H1 (cell line): Measurements from ENCODE around the gene CDKN2B-AS1. TPM values are rescaled to one million over a fixed set of nuclear protein-coding genes. Genes with fewer than 3 reads are reported as not detected.

Experiments
- CTCF ChIA-PET: fragments of 300-600 bp; sonication (Branson Sonifier 250); formaldehyde crosslinking; loops from one replicate; lab custom pipeline; 2021; ENCODE audit not compliant: partially characterized antibody; lab: Charles Lee
- POLR2A ChIA-PET: fragments of 300-600 bp; sonication (Branson Sonifier 250); formaldehyde crosslinking; loops from one replicate; lab custom pipeline; 2021; ENCODE audit warnings: inconsistent platforms; ENCODE audit not compliant: partially characterized antibody; lab: Charles Lee
- DNase-seq, 2 experiments: peaks; one replicate each; pipeline versions ENCODE4 v3.0.0 to v3.0.0-alpha.2; 2010 to 2022; ENCODE audit warnings: low spot score in 2 of 2, low read depth in 1 of 2, mixed read lengths in 1 of 2
- FAIRE-seq: peaks from 2 replicates; lab custom pipeline; 2011; peaks lifted over from hg19 to GRCh38; lab: Jason Lieb, UNC
- H2AFZ ChIP-seq: 2 replicates; pipeline ENCODE4 v1.8.1; 2012; ENCODE audit warnings: low read length, inconsistent platforms
- H2AK5ac ChIP-seq: 2 replicates; pipeline ENCODE4 v1.6.1; 2013; ENCODE audit warnings: low read depth, low read length
- H2BK120ac ChIP-seq: replicated peaks from 2 replicates; pipeline ENCODE3; 2013; ENCODE audit warnings: low read depth, low read length, inconsistent platforms
- H2BK12ac ChIP-seq: 2 replicates; pipeline ENCODE4 v1.6.1; 2013; ENCODE audit warnings: low read depth, low read length
- H2BK15ac ChIP-seq: 2 replicates; pipeline ENCODE4 v1.6.1; 2013; ENCODE audit warnings: low read length
- H2BK20ac ChIP-seq: 2 replicates; pipeline ENCODE4 v1.6.1; 2013; ENCODE audit warnings: low read length
- H2BK5ac ChIP-seq: 2 replicates; pipeline ENCODE4 v1.6.1; 2013; ENCODE audit warnings: low read depth, low read length
- H3K14ac ChIP-seq: 2 replicates; pipeline ENCODE4 v1.6.1; 2013; ENCODE audit warnings: inconsistent platforms; ENCODE audit not compliant: insufficient read length
- H3K18ac ChIP-seq: 2 replicates; pipeline ENCODE4 v1.6.1; 2013; ENCODE audit warnings: low read length; ENCODE audit errors: extremely low read depth
- H3K23ac ChIP-seq: 2 replicates; pipeline ENCODE4 v1.6.1; 2013; ENCODE audit warnings: inconsistent platforms; ENCODE audit not compliant: insufficient read length
- H3K23me2 ChIP-seq: 2 replicates; pipeline ENCODE4 v1.6.1; 2013; ENCODE audit warnings: low read depth, low read length
- H3K27ac ChIP-seq: 2 replicates; pipeline ENCODE4 v1.6.1; 2011; ENCODE audit warnings: low read depth, low read length, inconsistent platforms
- H3K27me3 ChIP-seq, 4 experiments: replicated peaks in 1 of 4; 1 replicate in 1 of 4; 2 replicates in 3 of 4; pipeline versions ENCODE4 v1.6.1 to v1.8.1; 2011 to 2013; ENCODE audit warnings: low read length in 3 of 4, mild to moderate bottlenecking in 3 of 4, inconsistent platforms in 2 of 4, mixed read lengths in 2 of 4, moderate library complexity in 1 of 4; ENCODE audit not compliant: control insufficient read depth in 3 of 4, insufficient read depth in 3 of 4; ENCODE audit errors: extremely low read depth in 1 of 4
- H3K36me3 ChIP-seq, 4 experiments: 2 replicates each; pipeline versions ENCODE4 v1.6.1 to v1.8.1; 2011 to 2013; ENCODE audit warnings: mild to moderate bottlenecking in 4 of 4, low read length in 3 of 4, moderate library complexity in 2 of 4, control low read depth in 1 of 4, inconsistent platforms in 1 of 4; ENCODE audit not compliant: insufficient read depth in 4 of 4, control insufficient read depth in 2 of 4
- H3K4ac ChIP-seq: replicated peaks from 2 replicates; pipeline ENCODE3; 2013; ENCODE audit warnings: low read length, low read depth, mixed read lengths, inconsistent platforms; ENCODE audit not compliant: insufficient read length
- H3K4me1 ChIP-seq, 4 experiments: replicated peaks in 1 of 4; 1 replicate in 1 of 4; 2 replicates in 3 of 4; pipeline versions ENCODE4 v1.6.1 to v1.8.1; 2011 to 2013; ENCODE audit warnings: low read length in 3 of 4, inconsistent platforms in 2 of 4, mixed read lengths in 1 of 4; ENCODE audit not compliant: insufficient read depth in 4 of 4, control insufficient read depth in 3 of 4
- H3K4me2 ChIP-seq, 2 experiments: 2 replicates each; pipeline versions ENCODE4 v1.6.1 to v1.8.1; 2011 to 2013; ENCODE audit warnings: low read depth in 2 of 2, low read length in 2 of 2, control low read depth in 1 of 2, inconsistent platforms in 1 of 2, mild to moderate bottlenecking in 1 of 2; ENCODE audit not compliant: insufficient read depth in 1 of 2
- H3K4me3 ChIP-seq, 4 experiments: fragments of 200-600, 300-600 bp in 1 of 4; sonication (generic), shearing (Covaris generic), sonication (Bioruptor Twin) in 1 of 4; 2 replicates each; pipeline versions ENCODE4 v1.5.1 to v1.8.1; 2011 to 2016; ENCODE audit warnings: low read length in 4 of 4, low read depth in 3 of 4, control low read depth in 2 of 4, inconsistent platforms in 2 of 4, mild to moderate bottlenecking in 2 of 4, mixed read lengths in 1 of 4, moderate library complexity in 1 of 4; ENCODE audit not compliant: insufficient read depth in 2 of 4; ENCODE audit errors: extremely low read depth in 1 of 4
- H3K56ac ChIP-seq: replicated peaks from 2 replicates; pipeline ENCODE3; 2013; ENCODE audit warnings: low read depth, mild to moderate bottlenecking, mixed read lengths, low read length, inconsistent platforms; ENCODE audit not compliant: insufficient read length
- H3K79me1 ChIP-seq: 2 replicates; pipeline ENCODE4 v1.6.1; 2013; ENCODE audit warnings: low read depth, low read length, control low read depth
- H3K79me2 ChIP-seq, 2 experiments: 2 replicates each; pipeline versions ENCODE4 v1.6.1 to v1.8.1; 2012 to 2013; ENCODE audit warnings: low read length in 2 of 2, mild to moderate bottlenecking in 2 of 2, inconsistent platforms in 1 of 2; ENCODE audit not compliant: insufficient read depth in 2 of 2, control insufficient read depth in 1 of 2
- H3K9ac ChIP-seq, 4 experiments: replicated peaks in 1 of 4; 1 replicate in 1 of 4; 2 replicates in 3 of 4; pipeline versions ENCODE4 v1.6.1 to v1.8.1; 2011 to 2013; ENCODE audit warnings: low read depth in 3 of 4, low read length in 3 of 4, control low read depth in 2 of 4, mild to moderate bottlenecking in 2 of 4, moderate library complexity in 2 of 4, inconsistent platforms in 1 of 4; ENCODE audit errors: extremely low read depth in 1 of 4
- H3K9me3 ChIP-seq, 2 experiments: 2 replicates each; pipeline versions ENCODE4 v1.6.1 to v1.8.1; 2012 to 2013; ENCODE audit warnings: mild to moderate bottlenecking in 2 of 2, moderate library complexity in 2 of 2, control low read depth in 1 of 2, inconsistent platforms in 1 of 2, low read depth in 1 of 2, low read length in 1 of 2, mixed read lengths in 1 of 2; ENCODE audit not compliant: insufficient read depth in 2 of 2
- H4K20me1 ChIP-seq, 2 experiments: replicated peaks in 1 of 2; 2 replicates each; pipeline versions ENCODE3 to v1.8.1; 2011 to 2013; ENCODE audit warnings: inconsistent platforms in 2 of 2, low read length in 2 of 2, mild to moderate bottlenecking in 1 of 2; ENCODE audit not compliant: insufficient read depth in 2 of 2, control insufficient read depth in 1 of 2
- H4K5ac ChIP-seq: 2 replicates; pipeline ENCODE4 v1.6.1; 2013; ENCODE audit warnings: low read length, low read depth, mixed read lengths, inconsistent platforms; ENCODE audit not compliant: insufficient read length
- H4K8ac ChIP-seq: 2 replicates; pipeline ENCODE4 v1.8.0; 2013; ENCODE audit warnings: mild to moderate bottlenecking, moderate library complexity, low read length, inconsistent platforms; ENCODE audit not compliant: insufficient read depth; ENCODE audit errors: extremely low read depth
- H4K91ac ChIP-seq: replicated peaks from 2 replicates; pipeline ENCODE3; 2013; ENCODE audit warnings: low read length, mixed read lengths, inconsistent platforms; ENCODE audit not compliant: insufficient read length
- CREB1 ChIP-seq: IDR thresholded peaks from 2 replicates; pipeline ENCODE4 v1.6.1; 2012; ENCODE audit warnings: inconsistent platforms
- RBBP5 ChIP-seq: IDR thresholded peaks from 2 replicates; pipeline ENCODE4 v1.7.1; 2012; ENCODE audit warnings: low read depth, mild to moderate bottlenecking, inconsistent platforms, low read length, moderate library complexity, borderline replicate concordance
- TCF12 ChIP-seq: IDR thresholded peaks from 2 replicates; pipeline ENCODE4 v1.6.1; 2011; ENCODE audit warnings: low read depth, mild to moderate bottlenecking, low read length
- WGBS, 2 experiments: shearing (Covaris generic) in 1 of 2; methylation state at CpG; one replicate each; pipeline versions ENCODE4 v1.1.6 to v1.1.7; 2013 to 2015; ENCODE audit warnings: low lambda C conversion rate in 2 of 2, mixed read lengths in 2 of 2, inconsistent platforms in 1 of 2, low coverage in 1 of 2, missing lambda C conversion rate in 1 of 2; ENCODE audit not compliant: insufficient replicate concordance in 2 of 2, insufficient coverage in 1 of 2, insufficient read length in 1 of 2; ENCODE audit errors: extremely low coverage in 1 of 2, missing lambda C conversion rate in 1 of 2; 5-methylcytosine and 5-hydroxymethylcytosine counted together
- polyA plus RNA-seq, 7 experiments: library from polyadenylated mRNA; depleted of rRNA in 3 of 7; stranded (reverse) in 5 of 7; unstranded in 2 of 7; fragments of >200 nt in 5 of 7; fragments of 200-250 nt in 2 of 7; gene quantifications; 1 replicate in 5 of 7; 2 replicates in 1 of 7; 4 replicates in 1 of 7; pipeline versions ENCODE4 v1.2.1 to v1.2.3, GENCODE V29; 2011 to 2013; ENCODE audit warnings: missing spikeins in 2 of 7, mixed read lengths in 2 of 7
- total RNA-seq: library from RNA; stranded (reverse); fragmentation: NEBNext Ultra II Directional; extraction: Animal tissue kit (Norgen Biotek cat#: 25700); gene quantifications from 2 replicates; pipeline ENCODE4 v1.2.1, GENCODE V29; 2021

The CDKN2B-AS1 gene
- total and polyA plus RNA-seq, 2 of the 8 experiments (the other 6 are each of a cell fraction or from before 2014, with no cell fraction given) = not detected

DNA sequence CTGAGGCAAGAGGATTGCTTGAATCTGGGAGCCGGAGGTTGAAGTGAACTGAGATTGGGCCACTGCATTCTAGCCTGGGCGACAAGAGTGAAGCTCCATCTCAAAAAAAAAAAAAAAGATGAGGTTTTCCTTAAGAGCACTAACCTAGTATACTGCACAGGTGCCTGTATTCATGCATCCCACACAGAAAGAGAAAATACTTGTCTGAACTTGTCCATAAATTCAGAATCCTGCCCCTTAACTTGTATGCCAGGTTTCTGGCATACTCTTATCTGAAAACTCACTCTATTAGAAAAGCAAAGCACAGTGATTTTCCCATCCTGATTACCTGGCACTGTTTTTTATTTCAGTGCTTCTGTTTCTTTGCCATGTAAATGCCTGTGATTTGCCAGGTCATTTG lies 139.8 kb downstream of the CDKN2B-AS1 start:
- Histone ChIP-seq H4K20me1 (no peaks in the 10 kb centered on the region), H4K5ac (no peak overlapping the region), H2BK12ac (no peak overlapping the region), H2BK20ac (no peak overlapping the region), H3K36me3 (no peaks in the 10 kb centered on the region), H3K9me3 (no peaks in the 10 kb centered on the region), H3K23ac (no peak overlapping the region), H3K56ac (no peak overlapping the region), H2BK5ac (no peak overlapping the region), H2AFZ (no peak overlapping the region), H3K79me2 (no peaks in the 10 kb centered on the region), H3K23me2 (no peaks in the 10 kb centered on the region), H3K79me1 (no peaks in the 10 kb centered on the region), H3K27ac (no peak overlapping the region), H2BK15ac (no peak overlapping the region), H3K4me2 (no peak overlapping the region), H3K18ac (no peak overlapping the region), H3K4ac (no peak overlapping the region), H2AK5ac (no peak overlapping the region), H4K8ac (no peak overlapping the region), H4K91ac (no peak overlapping the region), H3K4me1 (no peaks in the 10 kb centered on the region), H2BK120ac (no peak overlapping the region), H3K9ac (no peak overlapping the region), H3K14ac (no peak overlapping the region), H3K4me3 (no peak overlapping the region), H3K27me3 (no peaks in the 10 kb centered on the region; a peak in 1 of 7 replicates)
- POLR2A ChIA-PET = no interaction called here
- 78% methylated on average over 2 of the region's 2 CpGs; no CpG with 5 or more reads in 1 of the 2 experiments for WGBS, 2 experiments
- CTCF ChIA-PET = interaction anchor here (1.0 to 1.3 kb wide), 2 partner anchors 15 to 110 kb away, joined by 3 to 7 read pairs; no protein-coding TSS in a partner anchor
- FAIRE-seq = no peak
- no peak for DNase-seq
- no peak for TF ChIP-seq CREB1
- no peak for TF ChIP-seq TCF12
- no peak for TF ChIP-seq RBBP5
